ENCODE results near the gene CDK13.

CDK13 gene

DNA sequence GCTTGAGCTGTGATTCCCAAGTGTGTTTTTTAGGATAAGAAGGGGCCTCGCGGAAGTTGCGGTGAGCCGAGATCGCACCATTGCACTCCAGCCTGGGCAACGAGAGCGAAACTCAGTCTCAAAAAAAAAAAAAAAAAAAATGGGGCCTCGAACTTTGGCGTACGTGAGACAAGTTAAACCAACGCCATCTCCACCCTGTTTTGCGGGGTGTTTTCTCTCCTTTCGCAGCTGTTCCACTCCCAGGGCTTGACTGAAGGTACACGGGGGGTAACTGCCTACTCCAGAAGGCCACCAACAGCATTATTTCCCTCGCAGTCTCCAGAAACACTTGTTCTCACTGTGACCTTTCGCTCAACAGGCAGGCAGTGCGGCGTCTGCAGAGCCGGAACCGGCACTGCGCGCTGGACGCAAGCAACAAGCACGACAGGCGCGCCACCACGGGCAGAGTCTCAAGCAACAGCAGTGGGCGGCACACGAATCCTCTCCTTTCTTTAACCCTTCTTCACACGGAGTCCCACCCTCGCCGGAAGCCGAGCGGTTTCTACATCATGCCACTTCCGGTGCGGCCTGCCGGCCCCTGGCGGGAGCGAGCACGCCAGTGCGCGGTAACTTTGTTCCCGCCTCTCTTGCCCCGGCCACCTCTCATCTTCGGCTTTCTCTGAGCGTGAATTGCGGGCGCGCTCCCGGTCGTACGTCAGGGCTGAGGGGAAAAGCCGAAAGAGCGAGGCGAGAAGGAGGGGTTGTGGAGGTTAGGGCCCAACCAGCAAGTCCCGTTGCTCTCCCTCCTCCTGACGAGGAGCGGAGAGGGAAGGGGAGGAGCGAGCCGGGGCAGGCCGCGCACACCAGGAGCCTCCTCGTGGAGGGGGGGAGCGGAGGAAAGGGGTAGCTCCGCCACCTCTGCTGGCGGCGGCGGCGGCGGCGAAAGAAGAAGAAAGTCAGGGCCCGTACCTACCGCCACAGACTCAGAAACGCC, 814 bp upstream of the CDK13 start:
- Histone ChIP-seq H3K79me2 (ENCODE audit: low read length) (peaks cover 39% of the 10 kb centered on the region), H3K9me3 (replicated peaks; ENCODE audit: insufficient read depth, low read length) (no peaks in the 10 kb centered on the region), H4K20me1 (ENCODE audit: insufficient read depth, low read length) (peaks cover 16% of the 10 kb centered on the region; the same call in 1 of the 2 replicates), H3K4me2 (ENCODE audit: low read depth, low read length) (peak overlapping the region; percentile 93), H3F3A (ENCODE audit: insufficient read depth, low read length) (peaks cover 33% of the 10 kb centered on the region), H3K9ac (ENCODE audit: low read length) (peak overlapping the region; percentile 98), H3K4me1 (ENCODE audit: low read length) (peaks cover 15% of the 10 kb centered on the region), H3K27me3 (replicated peaks; ENCODE audit: insufficient read depth, low read length) (no peaks in the 10 kb centered on the region), H3K9me2 (replicated peaks; ENCODE audit: insufficient read depth, low read length) (no peaks in the 10 kb centered on the region), H3K36me3 (replicated peaks; ENCODE audit: insufficient read depth, low read length) (peaks cover under 1% of the 10 kb centered on the region; the same call in 1 of the 2 replicates), H3K27ac (ENCODE audit: low read length) (peak overlapping the region; percentile 99), H3K4me3 (ENCODE audit: low read length) (peak overlapping the region; percentile 89), H2AFZ (ENCODE audit: low read length) (peak overlapping the region; percentile 94)
- DNase-seq = peak; percentile 99
- TF ChIP-seq, protein P1, sequence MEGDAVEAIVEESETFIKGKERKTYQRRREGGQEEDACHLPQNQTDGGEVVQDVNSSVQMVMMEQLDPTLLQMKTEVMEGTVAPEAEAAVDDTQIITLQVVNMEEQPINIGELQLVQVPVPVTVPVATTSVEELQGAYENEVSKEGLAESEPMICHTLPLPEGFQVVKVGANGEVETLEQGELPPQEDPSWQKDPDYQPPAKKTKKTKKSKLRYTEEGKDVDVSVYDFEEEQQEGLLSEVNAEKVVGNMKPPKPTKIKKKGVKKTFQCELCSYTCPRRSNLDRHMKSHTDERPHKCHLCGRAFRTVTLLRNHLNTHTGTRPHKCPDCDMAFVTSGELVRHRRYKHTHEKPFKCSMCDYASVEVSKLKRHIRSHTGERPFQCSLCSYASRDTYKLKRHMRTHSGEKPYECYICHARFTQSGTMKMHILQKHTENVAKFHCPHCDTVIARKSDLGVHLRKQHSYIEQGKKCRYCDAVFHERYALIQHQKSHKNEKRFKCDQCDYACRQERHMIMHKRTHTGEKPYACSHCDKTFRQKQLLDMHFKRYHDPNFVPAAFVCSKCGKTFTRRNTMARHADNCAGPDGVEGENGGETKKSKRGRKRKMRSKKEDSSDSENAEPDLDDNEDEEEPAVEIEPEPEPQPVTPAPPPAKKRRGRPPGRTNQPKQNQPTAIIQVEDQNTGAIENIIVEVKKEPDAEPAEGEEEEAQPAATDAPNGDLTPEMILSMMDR (IDR thresholded peaks at IDR 0.05; ENCODE audit: low read length) = no peak
- no peak for TF ChIP-seq EZH2phosphoT487 (IDR thresholded peaks at IDR 0.05; ENCODE audit: low read length)
- TF ChIP-seq EZH2 (optimal IDR thresholded peaks at IDR 0.05; ENCODE audit: low read depth, low read length) = no peak

DNA sequence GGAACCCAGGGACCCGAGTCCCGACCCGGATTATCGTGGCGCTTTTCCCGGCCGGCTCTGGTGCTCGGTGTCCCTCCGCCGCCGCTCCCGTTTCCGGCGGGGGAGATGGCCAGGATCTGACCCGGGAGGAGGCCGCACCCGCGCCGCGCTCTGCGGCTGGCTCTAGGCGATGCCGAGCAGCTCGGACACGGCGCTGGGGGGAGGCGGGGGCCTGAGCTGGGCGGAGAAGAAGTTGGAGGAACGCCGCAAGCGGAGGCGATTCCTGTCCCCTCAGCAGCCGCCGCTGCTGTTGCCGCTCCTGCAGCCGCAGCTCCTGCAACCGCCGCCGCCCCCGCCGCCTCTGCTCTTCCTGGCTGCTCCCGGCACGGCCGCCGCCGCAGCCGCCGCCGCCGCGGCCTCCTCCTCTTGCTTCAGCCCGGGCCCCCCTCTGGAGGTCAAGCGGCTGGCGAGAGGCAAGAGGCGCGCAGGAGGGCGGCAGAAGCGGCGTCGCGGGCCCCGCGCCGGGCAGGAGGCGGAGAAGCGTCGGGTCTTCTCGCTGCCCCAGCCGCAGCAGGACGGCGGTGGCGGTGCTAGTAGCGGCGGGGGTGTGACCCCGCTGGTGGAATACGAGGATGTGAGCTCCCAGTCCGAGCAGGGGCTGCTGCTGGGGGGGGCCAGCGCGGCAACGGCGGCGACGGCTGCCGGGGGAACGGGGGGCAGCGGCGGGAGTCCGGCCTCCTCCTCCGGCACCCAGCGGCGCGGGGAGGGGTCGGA, 593 bp downstream of the CDK13 start:
- Histone ChIP-seq H4K20me1 (ENCODE audit: insufficient read depth, low read length) (peaks cover 26% of the 10 kb centered on the region; the same call in 1 of the 2 replicates), H3K9ac (ENCODE audit: low read length) (peak overlapping the region; percentile 98), H3K79me2 (ENCODE audit: low read length) (peaks cover 53% of the 10 kb centered on the region), H3K27ac (ENCODE audit: low read length) (peak overlapping the region; percentile 99), H3F3A (ENCODE audit: insufficient read depth, low read length) (peaks cover 33% of the 10 kb centered on the region), H3K27me3 (replicated peaks; ENCODE audit: insufficient read depth, low read length) (no peaks in the 10 kb centered on the region), H3K9me2 (replicated peaks; ENCODE audit: insufficient read depth, low read length) (no peaks in the 10 kb centered on the region), H2AFZ (ENCODE audit: low read length) (peak overlapping the region; percentile 75), H3K4me1 (ENCODE audit: low read length) (peaks cover 23% of the 10 kb centered on the region), H3K9me3 (replicated peaks; ENCODE audit: insufficient read depth, low read length) (no peaks in the 10 kb centered on the region), H3K4me3 (ENCODE audit: low read length) (peak overlapping the region; percentile 89), H3K4me2 (ENCODE audit: low read depth, low read length) (peak overlapping the region; percentile 93), H3K36me3 (replicated peaks; ENCODE audit: insufficient read depth, low read length) (peaks cover 9% of the 10 kb centered on the region; the same call in 1 of the 2 replicates)
- peak; percentile 45 for DNase-seq
- TF ChIP-seq EZH2 (optimal IDR thresholded peaks at IDR 0.05; ENCODE audit: low read depth, low read length) = no peak
- TF ChIP-seq, protein P1 (IDR thresholded peaks at IDR 0.05; ENCODE audit: low read length) = no peak
- no peak for TF ChIP-seq EZH2phosphoT487 (IDR thresholded peaks at IDR 0.05; ENCODE audit: low read length)

DNA sequence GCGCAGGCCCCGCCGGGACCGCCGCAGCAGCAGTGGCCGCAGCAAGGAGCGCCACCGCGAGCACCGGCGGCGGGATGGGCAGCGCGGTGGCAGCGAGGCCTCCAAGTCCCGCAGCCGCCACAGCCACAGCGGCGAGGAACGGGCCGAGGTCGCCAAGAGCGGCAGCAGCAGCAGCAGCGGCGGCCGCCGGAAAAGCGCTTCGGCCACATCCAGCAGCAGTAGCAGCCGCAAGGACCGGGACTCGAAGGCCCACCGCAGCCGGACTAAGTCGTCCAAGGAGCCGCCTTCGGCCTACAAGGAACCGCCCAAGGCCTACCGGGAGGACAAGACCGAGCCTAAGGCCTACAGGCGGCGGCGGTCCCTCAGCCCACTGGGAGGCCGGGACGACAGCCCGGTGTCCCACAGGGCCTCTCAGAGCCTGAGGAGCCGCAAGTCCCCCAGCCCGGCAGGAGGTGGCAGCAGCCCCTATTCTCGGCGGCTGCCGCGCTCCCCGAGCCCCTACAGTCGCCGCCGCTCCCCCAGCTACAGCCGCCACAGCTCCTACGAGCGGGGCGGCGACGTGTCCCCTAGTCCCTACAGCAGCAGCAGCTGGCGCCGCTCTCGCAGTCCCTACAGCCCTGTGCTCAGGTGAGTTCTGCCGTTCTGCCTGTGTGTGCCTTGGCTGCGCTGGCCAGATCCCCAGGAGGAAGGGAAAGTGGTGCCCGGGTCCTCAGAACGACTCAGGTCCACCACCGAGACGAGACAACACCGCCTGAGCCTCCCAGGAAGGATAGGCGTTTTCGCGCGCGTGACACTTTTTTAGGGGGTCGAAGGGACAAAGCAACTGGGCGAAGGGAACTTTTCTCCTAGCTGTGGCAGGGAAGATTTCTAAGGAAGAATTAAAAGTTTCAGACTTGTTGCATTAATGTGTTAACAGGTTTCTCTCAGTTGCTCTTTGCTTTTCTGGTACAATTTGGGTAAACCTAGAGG, 1.5 kb downstream of the CDK13 start:
- peak; percentile 75 for DNase-seq
- H3K27me3 ChIP-seq (replicated peaks; ENCODE audit: insufficient read depth, low read length) = no peaks in the 10 kb centered on the region
- peaks cover 30% of the 10 kb centered on the region; the same call in 1 of the 2 replicates for H4K20me1 ChIP-seq (ENCODE audit: insufficient read depth, low read length)
- TF ChIP-seq EZH2 (optimal IDR thresholded peaks at IDR 0.05; ENCODE audit: low read depth, low read length) (no peak), EZH2phosphoT487 (IDR thresholded peaks at IDR 0.05; ENCODE audit: low read length) (no peak)
- TF ChIP-seq, protein P1 (IDR thresholded peaks at IDR 0.05; ENCODE audit: low read length) = peak; percentile 44
- peaks cover 33% of the 10 kb centered on the region for H3F3A ChIP-seq (ENCODE audit: insufficient read depth, low read length)
- peak overlapping the region; percentile 42; the same call in 1 of the 2 replicates for H2AFZ ChIP-seq (ENCODE audit: low read length)
- no peaks in the 10 kb centered on the region for H3K9me2 ChIP-seq (replicated peaks; ENCODE audit: insufficient read depth, low read length)
- peak overlapping the region; percentile 99 for H3K27ac ChIP-seq (ENCODE audit: low read length)
- H3K4me2 ChIP-seq (ENCODE audit: low read depth, low read length) = peak overlapping the region; percentile 93
- peak overlapping the region; percentile 98 for H3K9ac ChIP-seq (ENCODE audit: low read length)
- peaks cover 23% of the 10 kb centered on the region for H3K4me1 ChIP-seq (ENCODE audit: low read length)
- H3K9me3 ChIP-seq (replicated peaks; ENCODE audit: insufficient read depth, low read length) = no peaks in the 10 kb centered on the region
- H3K4me3 ChIP-seq (ENCODE audit: low read length) = peak overlapping the region; percentile 89
- H3K79me2 ChIP-seq (ENCODE audit: low read length) = peaks cover 61% of the 10 kb centered on the region
- peaks cover 9% of the 10 kb centered on the region; the same call in 1 of the 2 replicates for H3K36me3 ChIP-seq (replicated peaks; ENCODE audit: insufficient read depth, low read length)
